Calu3 (cell line): ENCODE data around the gene TBRG4. TPM values are rescaled to one million over a fixed set of nuclear protein-coding genes. Genes with fewer than 3 reads are reported as not detected.
A peak's percentile ranks its signal among the peaks of the same experiment; 100 is the strongest.

Source experiments
- BruUV-seq: library from RNA; stranded (reverse); fragments of 400-500 nt; replicated peaks from 2 replicates; lab custom pipeline; 2021; lab: Mats Ljungman, UMichigan
- CTCF ChIA-PET: fragments of 300-600 bp; sonication (Branson Sonifier 250); formaldehyde crosslinking; loops from one replicate; lab custom pipeline; 2022; ENCODE audit warnings: antibody characterized with exemption; lab: Charles Lee
- DNase-seq: peaks from one replicate; pipeline ENCODE4 v3.0.0; 2022
- H3K27ac Mint-ChIP-seq: one replicate; pipeline ENCODE4 v1.8.0; 2022; ENCODE audit warnings: mixed read lengths; ENCODE audit not compliant: unreplicated experiment
- H3K27me3 Mint-ChIP-seq: one replicate; pipeline ENCODE4 v1.8.0; 2022; ENCODE audit warnings: mixed read lengths; ENCODE audit not compliant: unreplicated experiment
- H3K36me3 Mint-ChIP-seq: one replicate; pipeline ENCODE4 v1.8.0; 2022; ENCODE audit warnings: mild to moderate bottlenecking, moderate library complexity, mixed read lengths; ENCODE audit not compliant: insufficient read depth, unreplicated experiment
- H3K4me1 Mint-ChIP-seq: one replicate; pipeline ENCODE4 v1.8.0; 2022; ENCODE audit warnings: mild to moderate bottlenecking, low read depth, mixed read lengths; ENCODE audit not compliant: unreplicated experiment
- H3K4me3 Mint-ChIP-seq: one replicate; pipeline ENCODE4 v1.8.0; 2022; ENCODE audit warnings: mild to moderate bottlenecking, low read depth, moderate library complexity, mixed read lengths; ENCODE audit not compliant: unreplicated experiment
- H3K9me3 Mint-ChIP-seq: one replicate; pipeline ENCODE4 v1.8.0; 2022; ENCODE audit warnings: low read depth, mixed read lengths; ENCODE audit not compliant: unreplicated experiment
- CTCF ChIP-seq: fragments of 200-600 bp; IDR thresholded peaks from one replicate; pipeline ENCODE4 v1.8.0; 2022; ENCODE audit warnings: antibody characterized with exemption; ENCODE audit not compliant: unreplicated experiment
- intact Hi-C: fragments of 100-400 bp; cut with micrococcal nuclease; formaldehyde crosslinking; loops from one replicate; pipeline ENCODE4 v1.10.0; 2022; ENCODE audit not compliant: unreplicated experiment
- total RNA-seq: library from RNA; stranded (reverse); gene quantifications from 2 replicates; pipeline ENCODE4 v1.2.3, GENCODE V29; 2022

Gene TBRG4
- total RNA-seq, 1 experiment from 2014 or later: 191 TPM

GRCh38 chr7:45082831-45083331 lies 28.6 kb downstream of the TBRG4 start:
- H3K27me3 Mint-ChIP-seq: peaks cover 16% of the 10 kb centered on the region
- H3K4me1 Mint-ChIP-seq: peaks cover 6% of the 10 kb centered on the region
- intact Hi-C loops: no loop called here
- H3K4me3 Mint-ChIP-seq: no peak overlapping the region
- peak; percentile 49 for DNase-seq
- BruUV-seq: no TSS peak
- no peaks in the 10 kb centered on the region for H3K9me3 Mint-ChIP-seq
- H3K27ac Mint-ChIP-seq: no peak overlapping the region
- TF ChIP-seq CTCF: no peak
- CTCF ChIA-PET: no interaction called here
- H3K36me3 Mint-ChIP-seq: peaks cover 12% of the 10 kb centered on the region

- Mint-ChIP-seq H3K27ac (no peak overlapping the region), H3K9me3 (no peaks in the 10 kb centered on the region), H3K27me3 (peaks cover 10% of the 10 kb centered on the region), H3K4me1 (peaks cover 6% of the 10 kb centered on the region), H3K36me3 (peaks cover 12% of the 10 kb centered on the region), H3K4me3 (no peak overlapping the region)
- DNase-seq: no peak
- no TSS peak for BruUV-seq
- intact Hi-C loops: no loop called here
- no peak for TF ChIP-seq CTCF
- CTCF ChIA-PET: interaction anchor here (0.5 kb wide), 1 partner anchor 61 kb away, joined by 3 read pairs; no protein-coding TSS in a partner anchor
Measured at GRCh38 chr7:45082031-45082830, 29.3 kb downstream of the TBRG4 start.

GRCh38 chr7:45081670-45081974 lies 29.9 kb downstream of the TBRG4 start:
- H3K4me1 Mint-ChIP-seq: peaks cover 6% of the 10 kb centered on the region
- intact Hi-C loops: no loop called here
- no peak overlapping the region for H3K27ac Mint-ChIP-seq
- TF ChIP-seq CTCF: no peak
- peaks cover 12% of the 10 kb centered on the region for H3K36me3 Mint-ChIP-seq
- DNase-seq: no peak
- no peaks in the 10 kb centered on the region for H3K9me3 Mint-ChIP-seq
- no TSS peak for BruUV-seq
- no peak overlapping the region for H3K4me3 Mint-ChIP-seq
- CTCF ChIA-PET: interaction anchor here (0.5 kb wide), 1 partner anchor 62 kb away, joined by 3 read pairs; no protein-coding TSS in a partner anchor
- peaks cover 4% of the 10 kb centered on the region for H3K27me3 Mint-ChIP-seq

- CTCF ChIA-PET: no interaction called here
- DNase-seq: no peak
- TF ChIP-seq CTCF: no peak
- intact Hi-C loops: no loop called here
- BruUV-seq: no TSS peak
- H3K36me3 Mint-ChIP-seq: peaks cover 12% of the 10 kb centered on the region
- H3K27ac Mint-ChIP-seq: no peak overlapping the region
- H3K27me3 Mint-ChIP-seq: no peaks in the 10 kb centered on the region
- no peak overlapping the region for H3K4me3 Mint-ChIP-seq
- no peaks in the 10 kb centered on the region for H3K9me3 Mint-ChIP-seq
- peaks cover 6% of the 10 kb centered on the region for H3K4me1 Mint-ChIP-seq
Measured at GRCh38 chr7:45080958-45081669, 30.4 kb downstream of the TBRG4 start.
